Lung (tissue), 12 donors: Measurements from ENCODE around the gene SMOC1. TPM values are rescaled to one million over a fixed set of nuclear protein-coding genes. Genes with fewer than 3 reads are reported as not detected.

Experiments used
- ATAC-seq: fragments of 200-7000 bp; cut with Tn5 transposase; one replicate; pipeline ENCODE4 v1.9.1; 2020; ENCODE audit warnings: moderate number of reproducible peaks; ENCODE audit not compliant: insufficient read depth, low FRiP score
- DNase-seq, 3 donors: peaks; one replicate each; pipeline ENCODE4 v3.0.0-alpha.2; 2013 to 2017
- H3K27ac ChIP-seq, 2 donors: one replicate each; pipeline ENCODE4 v1.5.1; 2013; ENCODE audit warnings: mild to moderate bottlenecking in 2 of 2, moderate library complexity in 2 of 2, control low read depth in 1 of 2, inconsistent platforms in 1 of 2, low read depth in 1 of 2, low read length in 1 of 2
- H3K27me3 ChIP-seq, 3 donors: one replicate each; pipeline ENCODE4 v1.5.1; 2013; ENCODE audit warnings: low read length in 2 of 3; ENCODE audit not compliant: control insufficient read depth in 3 of 3, insufficient read depth in 3 of 3
- H3K36me3 ChIP-seq, 4 donors: one replicate each; pipeline ENCODE4 v1.5.1; 2013; ENCODE audit warnings: low read length in 4 of 4, mild to moderate bottlenecking in 1 of 4, moderate library complexity in 1 of 4; ENCODE audit not compliant: control insufficient read depth in 4 of 4, insufficient read depth in 4 of 4
- H3K4me1 ChIP-seq, 5 donors: one replicate each; pipeline ENCODE4 v1.5.1; 2013; ENCODE audit warnings: low read length in 5 of 5, mild to moderate bottlenecking in 2 of 5, moderate library complexity in 1 of 5; ENCODE audit not compliant: control insufficient read depth in 5 of 5, insufficient read depth in 5 of 5
- H3K4me3 ChIP-seq: one replicate; pipeline ENCODE4 v1.5.1; 2013; ENCODE audit warnings: mild to moderate bottlenecking, control low read depth, moderate library complexity
- H3K9ac ChIP-seq, 2 donors: one replicate each; pipeline ENCODE4 v1.5.1; 2013; ENCODE audit warnings: low read length in 2 of 2, control low read depth in 1 of 2; ENCODE audit not compliant: insufficient read depth in 1 of 2
- H3K9me3 ChIP-seq, 4 donors: one replicate each; pipeline ENCODE4 v1.5.1; 2013; ENCODE audit warnings: low read length in 3 of 4, mild to moderate bottlenecking in 1 of 4, moderate library complexity in 1 of 4; ENCODE audit not compliant: control insufficient read depth in 4 of 4, insufficient read depth in 3 of 4
- CTCF ChIP-seq: IDR thresholded peaks from 2 replicates; pipeline ENCODE4 v1.5.1; 2012; ENCODE audit warnings: mild to moderate bottlenecking; ENCODE audit errors: control extremely low read depth, extremely low read depth
- WGBS, 2 donors: extraction: QIAGEN DNeasy Blood & Tissue Kit; methylation state at CpG; one replicate each; pipeline ENCODE4 v1.1.7; 2013; 5-methylcytosine and 5-hydroxymethylcytosine counted together
- polyA plus RNA-seq, 2 donors: library from polyadenylated mRNA; stranded (reverse); fragments of 200-250 nt; gene quantifications; one replicate each; pipeline ENCODE4 v1.2.1, GENCODE V29; 2013
- total RNA-seq, 2 donors: library from RNA; depleted of rRNA in 1 of 2; stranded (reverse); fragments of >200 nt in 1 of 2; gene quantifications; one replicate each; pipeline ENCODE4 v1.2.1, GENCODE V29; 2014 to 2021
- donor health status: control.
- donor health status: control.
- donor health status: Bipolar disorder and iron deficiency.
- donor health status: healthy.
- donor health status: DM: yes; HTN: yes; CAD: no.

The SMOC1 gene
- total and polyA plus RNA-seq, 4 donors: 0.52 to 1.9 (median 1.1) TPM

GRCh38 chr14:70011098-70011497 is 131.9 kb downstream of the SMOC1 start:
- DNase-seq: no peak
- Histone ChIP-seq H3K9me3 (no peaks in the 10 kb centered on the region), H3K4me3 (no peak overlapping the region), H3K27me3 (peaks cover 0 to 5% (median 2%) of the 10 kb centered on the region in 3 donors), H3K9ac (no peak overlapping the region), H3K27ac (no peak overlapping the region), H3K36me3 (no peaks in the 10 kb centered on the region), H3K4me1 (no peaks in the 10 kb centered on the region)
- ATAC-seq: no peak
- WGBS, 2 donors: 86 to 96% methylated on average over 6 of the region's 6 CpGs
- TF ChIP-seq CTCF: no peak

GRCh38 chr14:70011708-70012107 is 132.5 kb downstream of the SMOC1 start:
- no peak for DNase-seq
- TF ChIP-seq CTCF: no peak
- no peaks in the 10 kb centered on the region for H3K4me1 ChIP-seq
- no peak overlapping the region for H3K9ac ChIP-seq
- H3K27ac ChIP-seq: no peak overlapping the region
- H3K9me3 ChIP-seq: no peaks in the 10 kb centered on the region
- 85 to 92% methylated on average over 7 of the region's 7 CpGs for WGBS, 2 donors
- ATAC-seq: no peak
- H3K36me3 ChIP-seq: no peaks in the 10 kb centered on the region
- no peak overlapping the region for H3K4me3 ChIP-seq
- peaks cover 0 to 5% (median 2%) of the 10 kb centered on the region in 3 donors for H3K27me3 ChIP-seq

GRCh38 chr14:70013271-70013873 is 134.2 kb downstream of the SMOC1 start:
- no peaks in the 10 kb centered on the region for H3K4me1 ChIP-seq
- no peaks in the 10 kb centered on the region for H3K36me3 ChIP-seq
- WGBS, 2 donors: 65 to 80% methylated on average over 2 of the region's 2 CpGs
- ATAC-seq (no peak), DNase-seq (no peak)
- no peak overlapping the region for H3K9ac ChIP-seq
- no peak overlapping the region for H3K4me3 ChIP-seq
- no peak overlapping the region for H3K27ac ChIP-seq
- no peaks in the 10 kb centered on the region for H3K9me3 ChIP-seq
- H3K27me3 ChIP-seq: peaks cover 0 to 5% (median 2%) of the 10 kb centered on the region in 3 donors
- TF ChIP-seq CTCF: no peak
